Lower leg skin (tissue), 4 donors: ENCODE data around the gene MAGI2. TPM values are rescaled to one million over a fixed set of nuclear protein-coding genes. Genes with fewer than 3 reads are reported as not detected.

Source experiments
- DNase-seq, 2 donors: peaks; one replicate each; pipeline ENCODE4 v3.0.0-alpha.2; 2019; ENCODE audit warnings: low spot score in 2 of 2
- H3K4me3 ChIP-seq: fragments of 200-600 bp; sonication (generic); 2 replicates; pipeline ENCODE4 v1.5.1; 2017; ENCODE audit warnings: mild to moderate bottlenecking, low read depth; ENCODE audit not compliant: poor library complexity, severe bottlenecking
- POLR2A ChIP-seq, 2 donors: fragments of 450-650 bp; IDR thresholded peaks; one replicate each; pipeline ENCODE4 v1.6.1; 2016 to 2017; ENCODE audit warnings: antibody characterized with exemption in 2 of 2, mild to moderate bottlenecking in 1 of 2, moderate library complexity in 1 of 2
- WGBS, 2 donors: methylation state at CpG; one replicate each; pipeline ENCODE4 v1.1.5; 2018; 5-methylcytosine and 5-hydroxymethylcytosine counted together
- intact Hi-C: fragments of 100-400 bp; cut with DNase I; formaldehyde crosslinking; loops from one replicate; pipeline ENCODE4 v1.15.0; 2023; ENCODE audit warnings: low total_unique reads
- total RNA-seq, 4 donors: library from RNA; depleted of rRNA; stranded (reverse); fragments of >200 nt; gene quantifications; one replicate each; pipeline ENCODE4 v1.1.0, GENCODE V29; 2016
- TF ChIP-seq, protein P1 (sequence below), 3 donors: fragments of 450-650 bp; IDR thresholded peaks; one replicate each; pipeline ENCODE4 v1.5.1; 2016; ENCODE audit warnings: antibody characterized with exemption in 3 of 3, mild to moderate bottlenecking in 3 of 3, moderate library complexity in 2 of 3

MAGI2 gene
- total RNA-seq, 4 donors from 2014 or later, result 1.6 to 3.0 (median 2.1) TPM

DNA sequence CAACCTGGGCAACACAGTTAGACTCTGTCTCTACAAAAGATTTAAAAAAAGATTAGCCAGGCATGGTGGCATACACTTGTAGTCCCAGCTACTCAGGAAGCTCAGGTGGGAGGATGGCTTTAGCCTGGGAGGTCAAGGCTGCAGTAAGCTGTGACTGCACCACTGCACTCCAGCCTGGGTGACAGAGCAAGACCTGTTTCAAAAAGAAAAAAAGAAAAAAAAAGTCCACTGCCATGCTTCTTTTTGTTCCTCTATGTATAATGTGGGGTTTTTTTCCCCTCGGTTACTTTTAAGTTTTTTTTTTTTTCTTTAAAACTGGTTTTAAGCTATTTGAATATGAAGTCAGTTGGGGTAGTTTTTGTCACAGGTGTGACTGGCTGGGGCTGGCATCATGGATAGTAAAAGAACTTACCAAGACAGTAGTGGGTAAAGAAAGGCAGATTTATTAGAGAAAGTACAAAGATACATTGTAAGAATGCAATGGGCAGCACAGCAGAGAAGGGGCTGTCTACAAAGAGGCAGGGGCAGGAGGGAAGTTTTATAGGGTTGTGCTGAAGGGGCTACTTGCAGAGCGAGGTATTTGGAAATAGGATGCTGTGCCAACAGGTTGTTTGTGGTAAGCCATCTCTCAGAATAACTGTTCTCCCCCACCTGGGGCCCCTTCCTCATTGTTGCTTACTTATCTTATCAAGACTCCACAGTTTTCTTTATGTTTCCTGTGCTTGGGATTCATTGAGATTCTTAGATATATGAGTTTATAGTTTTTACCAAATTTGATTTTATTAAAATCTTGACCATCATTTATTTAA lies 1477.6 kb downstream of the MAGI2 start:
- TF ChIP-seq, protein P1, sequence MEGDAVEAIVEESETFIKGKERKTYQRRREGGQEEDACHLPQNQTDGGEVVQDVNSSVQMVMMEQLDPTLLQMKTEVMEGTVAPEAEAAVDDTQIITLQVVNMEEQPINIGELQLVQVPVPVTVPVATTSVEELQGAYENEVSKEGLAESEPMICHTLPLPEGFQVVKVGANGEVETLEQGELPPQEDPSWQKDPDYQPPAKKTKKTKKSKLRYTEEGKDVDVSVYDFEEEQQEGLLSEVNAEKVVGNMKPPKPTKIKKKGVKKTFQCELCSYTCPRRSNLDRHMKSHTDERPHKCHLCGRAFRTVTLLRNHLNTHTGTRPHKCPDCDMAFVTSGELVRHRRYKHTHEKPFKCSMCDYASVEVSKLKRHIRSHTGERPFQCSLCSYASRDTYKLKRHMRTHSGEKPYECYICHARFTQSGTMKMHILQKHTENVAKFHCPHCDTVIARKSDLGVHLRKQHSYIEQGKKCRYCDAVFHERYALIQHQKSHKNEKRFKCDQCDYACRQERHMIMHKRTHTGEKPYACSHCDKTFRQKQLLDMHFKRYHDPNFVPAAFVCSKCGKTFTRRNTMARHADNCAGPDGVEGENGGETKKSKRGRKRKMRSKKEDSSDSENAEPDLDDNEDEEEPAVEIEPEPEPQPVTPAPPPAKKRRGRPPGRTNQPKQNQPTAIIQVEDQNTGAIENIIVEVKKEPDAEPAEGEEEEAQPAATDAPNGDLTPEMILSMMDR (IDR thresholded peaks at IDR 0.05), result no peak
- no peak for TF ChIP-seq POLR2A (IDR thresholded peaks at IDR 0.05)
- intact Hi-C loops, result no loop called here
- 84 to 87% methylated on average over 2 of the region's 2 CpGs for WGBS, 2 donors
- no peak overlapping the region for H3K4me3 ChIP-seq
- no peak for DNase-seq

DNA sequence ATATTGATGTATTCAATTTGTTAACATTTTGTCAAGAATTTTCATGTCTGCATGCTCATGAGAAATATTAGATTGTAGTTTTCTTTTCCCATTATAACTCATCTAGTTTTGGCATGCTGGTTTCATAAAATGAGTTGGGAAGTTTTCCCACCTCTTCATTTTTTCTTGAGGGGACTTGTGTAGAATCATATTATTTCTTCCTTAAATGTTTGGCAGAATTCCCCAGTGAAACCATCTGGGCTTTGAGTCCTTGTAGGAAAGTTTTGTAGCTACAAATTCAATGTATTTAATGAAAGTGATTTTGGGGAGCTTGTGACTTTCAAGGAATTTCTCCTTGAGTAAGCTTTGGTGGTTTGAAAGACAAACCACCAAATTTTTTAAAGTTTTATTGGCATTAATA lies 1481.7 kb downstream of the MAGI2 start:
- TF ChIP-seq POLR2A (IDR thresholded peaks at IDR 0.05), result no peak
- TF ChIP-seq, protein P1 (IDR thresholded peaks at IDR 0.05), result no peak
- DNase-seq, result no peak
- intact Hi-C loops, result no loop called here
- H3K4me3 ChIP-seq, result no peak overlapping the region

DNA sequence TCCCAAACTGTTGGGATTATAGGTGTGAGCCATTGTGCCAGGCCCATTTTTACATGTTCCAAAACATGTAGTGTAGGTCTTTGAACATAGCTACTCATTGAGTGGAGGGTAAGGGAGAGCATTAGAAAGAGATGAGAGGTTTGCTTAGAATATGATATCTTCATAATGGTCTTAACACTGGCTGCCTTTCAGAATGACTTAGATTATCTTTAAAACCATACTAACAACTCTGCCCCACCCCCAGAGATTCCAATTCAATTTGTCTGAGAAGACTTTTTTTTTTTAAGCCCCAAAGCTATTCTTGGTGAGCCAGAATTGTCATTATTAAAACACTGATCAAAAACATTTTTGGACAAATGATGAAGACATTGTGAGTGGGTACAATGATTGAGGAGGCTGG lies 1486.0 kb downstream of the MAGI2 start:
- intact Hi-C loops, result no loop called here
- no peak overlapping the region for H3K4me3 ChIP-seq
- no peak for TF ChIP-seq POLR2A (IDR thresholded peaks at IDR 0.05)
- TF ChIP-seq, protein P1 (IDR thresholded peaks at IDR 0.05), result no peak
- no peak for DNase-seq
